CD4-positive, alpha-beta T cell treated with Interleukin-4 for 1 hour (primary cell): ENCODE results near the gene CORO2A.
"Not testable (repeated sequence)": the region's sequence is repeated elsewhere in the genome, so short reads cannot be mapped to it uniquely, and the experiment has no call there.

ENCODE experiments used
- DNase-seq, 2 donors: peaks; one replicate each; pipeline ENCODE4 v3.0.0-alpha.2; 2020 to 2022

Gene CORO2A

DNA sequence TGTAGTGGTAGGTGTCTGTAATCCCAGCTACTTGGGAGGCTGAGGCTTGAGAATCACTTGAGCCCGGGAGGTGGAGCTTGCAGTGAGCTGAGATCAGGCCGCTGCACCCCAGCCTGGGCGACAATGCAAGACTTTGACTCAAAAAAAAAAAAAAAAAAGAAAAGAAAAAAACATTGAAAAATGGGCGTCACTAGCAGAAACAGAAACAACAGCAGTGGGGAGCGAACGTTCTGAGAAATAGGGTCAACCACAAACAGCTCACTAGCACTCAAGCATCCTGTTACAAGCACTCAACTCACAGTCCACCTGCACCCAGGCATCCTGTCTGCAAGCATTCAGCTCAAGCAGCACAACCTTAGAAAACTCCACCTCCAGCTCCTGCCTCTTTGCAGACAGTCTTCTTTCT, 90.6 kb downstream of the CORO2A start:
- DNase-seq, result peak; percentile 91 to 92

DNA sequence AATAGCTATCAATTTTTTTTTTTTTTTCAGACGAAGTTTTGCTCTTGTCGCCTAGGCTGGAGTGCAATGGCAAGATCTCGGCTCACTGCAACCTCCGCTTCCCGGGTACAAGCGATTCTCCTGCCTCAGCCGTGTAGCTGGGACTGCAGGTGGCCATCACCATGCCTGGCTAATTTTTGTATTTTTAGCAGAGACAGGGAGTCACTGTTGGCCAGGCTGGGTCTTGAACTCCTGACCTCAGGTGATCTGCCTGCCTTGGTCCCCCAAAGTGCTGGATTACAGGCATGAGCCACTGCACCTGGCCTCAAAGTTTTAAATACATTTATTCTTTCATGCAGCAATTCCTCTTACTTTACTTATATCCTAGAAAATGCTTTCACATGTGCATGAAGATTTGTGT, 91.0 kb downstream of the CORO2A start:
- DNase-seq, result no peak

DNA sequence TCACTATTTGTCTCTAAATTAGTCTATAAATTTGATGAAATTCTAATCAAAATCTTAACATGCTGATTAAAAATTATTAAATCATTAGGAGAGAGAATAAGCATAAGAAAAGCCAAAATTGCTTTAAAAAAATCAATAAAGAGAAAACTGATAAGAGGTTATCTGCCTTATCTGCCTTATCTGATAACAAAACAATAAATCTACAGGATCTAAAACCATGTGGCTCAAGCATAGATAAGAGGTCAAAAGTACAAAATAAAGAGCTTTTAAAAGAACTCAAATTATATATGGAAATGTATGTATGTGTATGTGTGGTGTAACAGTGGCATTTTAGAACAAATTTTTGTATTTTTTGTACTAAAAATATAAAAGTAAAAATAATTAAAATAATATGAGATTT, 92.0 kb downstream of the CORO2A start:
- DNase-seq, result no peak

DNA sequence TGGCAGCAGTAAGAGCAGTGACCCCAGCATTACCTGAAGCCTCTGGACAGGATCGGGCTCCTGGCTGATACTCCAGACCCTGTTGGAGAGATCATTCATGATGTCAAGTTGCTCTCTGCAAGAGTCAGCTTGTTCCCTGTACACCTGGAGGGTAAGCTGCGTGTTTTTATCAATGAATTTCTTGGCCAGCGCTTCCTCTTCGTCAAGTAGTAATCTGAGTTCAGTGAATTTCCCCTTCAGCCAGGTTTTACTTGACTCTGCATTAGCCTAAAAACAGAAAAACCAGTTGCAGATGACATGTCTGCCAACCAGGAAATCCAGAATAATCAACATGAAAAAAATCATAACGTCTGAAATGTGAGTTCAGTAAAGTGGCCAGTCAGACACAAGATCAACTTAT, 92.5 kb downstream of the CORO2A start:
- DNase-seq, result peak in 1 of 2 donors; percentile 37

DNA sequence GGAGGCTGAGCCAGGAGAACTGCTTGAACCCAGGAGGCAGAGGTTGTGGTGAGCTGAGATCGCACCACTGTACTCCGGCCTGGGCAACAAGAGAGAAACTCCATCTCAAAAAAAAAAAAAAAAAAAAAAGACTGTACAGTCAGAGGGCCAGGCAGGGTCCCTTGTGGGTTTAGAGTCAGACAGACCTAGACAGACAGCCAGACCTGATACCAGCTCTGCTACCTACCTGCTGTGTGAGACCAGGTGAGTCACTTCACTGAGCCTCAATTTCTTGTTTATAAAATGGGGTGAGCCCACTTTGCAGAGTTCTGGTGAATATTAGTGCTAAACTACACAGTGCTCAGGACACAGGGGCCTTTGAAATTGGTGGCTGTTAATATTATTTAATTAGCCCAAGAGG, 93.1 kb downstream of the CORO2A start:
- DNase-seq, result peak; percentile 32 to 34

DNA sequence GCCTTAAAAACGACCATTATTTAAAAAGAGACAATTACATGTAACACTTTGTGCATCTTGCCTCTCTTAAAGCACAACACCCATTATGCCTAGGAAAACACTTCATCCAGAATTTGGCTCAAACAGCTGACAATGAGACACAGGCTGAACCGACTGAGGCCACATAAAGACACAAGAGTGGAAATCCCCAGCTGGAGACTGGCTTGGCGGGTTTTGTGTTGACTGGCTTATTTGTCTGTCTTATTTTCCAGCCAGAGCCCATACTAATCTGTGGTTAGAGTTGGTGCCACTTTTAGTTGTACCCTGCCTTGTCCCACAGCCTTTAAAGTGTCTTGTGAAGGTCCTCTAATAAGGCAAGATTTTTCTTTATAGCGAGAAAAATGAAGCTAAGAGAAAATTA, 94.6 kb downstream of the CORO2A start:
- DNase-seq, result peak; percentile 40 to 60

DNA sequence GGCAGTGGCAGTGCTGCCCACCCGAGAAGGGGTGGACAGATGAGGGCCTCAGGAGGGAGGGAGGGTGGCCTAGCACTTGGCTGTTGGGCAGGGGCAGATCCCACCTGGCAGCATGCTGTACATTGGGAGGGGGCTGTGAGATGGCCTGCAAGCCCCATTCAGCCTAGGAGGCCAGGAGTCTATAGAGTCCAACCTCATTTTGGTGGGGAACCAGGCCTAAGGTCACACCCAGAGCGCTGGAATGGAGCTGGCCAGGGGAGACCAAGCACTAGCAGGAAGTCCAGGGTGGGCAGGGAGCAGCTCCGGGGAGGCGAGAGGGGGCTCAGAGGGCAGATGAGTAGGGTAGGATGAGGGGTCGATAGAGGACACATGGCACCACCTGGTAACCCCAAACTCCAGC, 96.3 kb downstream of the CORO2A start:
- no peak for DNase-seq

DNA sequence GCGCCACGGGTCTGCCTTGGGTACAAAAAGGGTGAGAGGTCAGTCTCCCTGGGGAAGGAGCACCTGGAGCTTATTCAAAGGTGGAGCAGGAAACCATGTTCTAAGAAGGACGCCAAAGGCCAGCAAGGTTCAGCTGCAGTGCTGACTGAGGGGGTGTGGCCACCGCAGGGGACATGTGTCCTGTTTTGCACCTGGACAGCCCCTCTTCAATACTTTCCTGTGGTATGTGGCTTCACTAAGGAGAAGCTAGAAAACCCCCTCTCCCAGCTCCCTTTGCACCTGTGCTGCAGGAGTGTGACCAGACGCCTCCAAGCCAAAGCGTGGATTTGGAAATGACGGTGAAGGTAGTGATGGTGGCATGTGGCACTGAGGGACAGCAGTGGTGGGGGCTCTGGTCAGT, 97.0 kb downstream of the CORO2A start:
- no peak for DNase-seq

DNA sequence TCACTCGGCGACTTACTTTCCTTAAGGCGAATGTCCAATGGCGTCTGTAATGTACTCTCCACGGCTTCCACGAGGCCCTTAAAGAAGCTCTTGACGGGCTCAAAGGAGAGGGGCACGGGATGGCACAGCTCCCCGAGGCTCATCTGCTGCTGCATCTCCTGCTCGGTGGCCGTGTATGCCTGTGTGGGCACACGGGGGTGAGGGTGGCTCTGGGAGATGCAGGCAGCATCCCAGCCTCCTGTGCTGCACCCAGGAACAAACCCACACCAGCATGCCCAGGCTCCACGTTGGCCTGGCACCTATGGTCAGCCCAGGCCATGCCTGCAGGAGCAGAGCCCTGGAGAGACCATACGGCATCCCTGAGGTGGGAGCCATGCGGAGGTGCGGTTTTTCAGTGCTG, 97.6 kb downstream of the CORO2A start:
- no peak for DNase-seq

DNA sequence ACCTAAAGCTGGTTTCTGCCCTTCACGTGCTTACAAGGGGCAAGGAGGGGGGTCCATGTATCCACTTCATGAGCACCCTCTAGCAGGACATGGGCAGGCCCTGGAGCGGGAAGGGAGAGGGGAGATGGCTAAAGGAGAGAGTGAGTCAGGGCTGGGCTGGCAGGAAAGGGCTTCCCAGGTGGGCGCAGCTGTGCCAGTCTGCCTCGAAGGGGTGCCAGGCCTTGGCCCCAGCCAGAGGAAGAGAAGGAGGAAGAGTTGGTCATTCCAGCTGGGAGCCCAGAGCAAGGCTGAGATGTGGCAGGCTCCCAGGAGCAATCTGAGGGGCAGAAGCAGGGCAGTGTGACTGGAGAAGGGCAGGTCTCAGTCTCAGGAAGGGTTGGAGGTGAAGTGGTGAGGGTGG, 98.1 kb downstream of the CORO2A start:
- DNase-seq, result no peak

DNA sequence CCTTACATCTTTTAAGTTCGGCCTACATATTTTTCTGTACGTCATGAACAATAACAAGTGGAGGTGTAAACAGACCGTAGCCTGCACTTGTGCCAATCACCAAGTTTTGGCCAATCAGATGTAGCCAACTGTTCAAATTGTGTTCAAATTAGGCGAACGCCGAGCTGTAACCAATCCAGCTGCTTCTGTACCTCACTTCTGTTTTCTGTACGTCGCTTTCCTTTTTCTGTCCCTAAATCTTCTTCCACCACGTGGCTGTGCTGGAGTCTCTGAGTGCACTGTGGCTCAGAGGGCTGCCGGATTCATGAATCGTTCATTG, 99.9 kb downstream of the CORO2A start:
- DNase-seq, result peak; percentile 31 to 39

DNA sequence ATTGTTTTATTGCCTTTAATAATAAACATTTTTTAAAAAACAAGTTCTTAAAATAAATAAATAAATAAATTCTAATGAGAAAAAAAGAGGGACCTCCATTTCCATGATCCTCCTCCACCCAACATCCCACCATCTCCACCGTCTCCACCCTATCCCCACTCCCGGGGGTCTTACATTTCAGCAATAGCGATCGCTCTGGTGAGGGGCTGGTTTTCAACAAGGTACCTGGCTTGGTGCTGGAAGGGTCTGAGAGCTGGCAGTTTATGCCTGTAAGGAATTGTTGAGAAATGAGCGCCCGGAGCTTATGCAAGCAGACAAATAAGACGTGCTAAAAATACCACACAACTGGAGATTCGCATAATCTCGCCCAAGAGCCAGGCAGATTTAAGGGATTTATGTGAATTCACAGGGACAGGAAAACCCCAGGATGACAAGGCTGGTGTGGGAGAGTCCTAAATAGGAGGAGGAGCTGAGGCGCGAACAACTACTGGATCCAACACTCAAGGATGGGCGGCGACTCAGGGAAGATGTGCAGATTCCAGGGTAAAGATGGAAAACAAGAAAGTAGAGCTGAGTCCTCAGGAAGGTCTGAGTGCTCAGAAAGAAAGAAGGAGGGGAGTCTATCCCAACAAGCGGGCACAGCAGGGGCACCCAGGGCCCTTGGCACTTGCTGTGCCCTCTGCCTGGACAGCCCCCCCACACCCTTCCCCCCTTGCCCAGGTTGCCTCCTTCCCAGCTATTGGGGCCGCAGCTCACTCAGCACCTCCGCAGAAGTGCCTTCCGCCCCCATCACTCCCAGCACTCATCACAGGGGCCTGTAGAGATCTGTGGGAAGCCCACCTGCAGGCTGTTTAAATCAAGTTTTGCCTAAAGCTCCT, 100.5 kb downstream of the CORO2A start:
- DNase-seq, result no peak

DNA sequence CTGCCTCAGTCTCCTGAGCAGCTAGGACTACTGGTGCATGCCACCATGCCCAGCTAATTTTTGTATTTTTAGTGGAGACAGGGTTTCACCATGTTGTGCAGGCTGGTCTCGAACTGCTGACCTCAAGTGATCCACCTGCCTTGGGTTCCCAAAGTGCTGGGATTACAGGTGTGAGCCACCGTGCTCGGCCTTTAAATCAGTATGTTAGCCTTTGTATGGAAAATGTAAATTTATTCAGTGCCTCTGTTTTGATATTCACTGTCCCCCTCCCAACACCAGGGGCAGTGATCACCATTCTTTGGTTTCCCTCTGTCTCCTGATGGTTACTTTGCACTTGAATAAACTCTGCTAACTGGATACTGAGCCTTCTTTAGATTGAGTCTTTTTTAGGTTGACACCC, 101.8 kb downstream of the CORO2A start:
- DNase-seq, result not testable (repeated sequence)

DNA sequence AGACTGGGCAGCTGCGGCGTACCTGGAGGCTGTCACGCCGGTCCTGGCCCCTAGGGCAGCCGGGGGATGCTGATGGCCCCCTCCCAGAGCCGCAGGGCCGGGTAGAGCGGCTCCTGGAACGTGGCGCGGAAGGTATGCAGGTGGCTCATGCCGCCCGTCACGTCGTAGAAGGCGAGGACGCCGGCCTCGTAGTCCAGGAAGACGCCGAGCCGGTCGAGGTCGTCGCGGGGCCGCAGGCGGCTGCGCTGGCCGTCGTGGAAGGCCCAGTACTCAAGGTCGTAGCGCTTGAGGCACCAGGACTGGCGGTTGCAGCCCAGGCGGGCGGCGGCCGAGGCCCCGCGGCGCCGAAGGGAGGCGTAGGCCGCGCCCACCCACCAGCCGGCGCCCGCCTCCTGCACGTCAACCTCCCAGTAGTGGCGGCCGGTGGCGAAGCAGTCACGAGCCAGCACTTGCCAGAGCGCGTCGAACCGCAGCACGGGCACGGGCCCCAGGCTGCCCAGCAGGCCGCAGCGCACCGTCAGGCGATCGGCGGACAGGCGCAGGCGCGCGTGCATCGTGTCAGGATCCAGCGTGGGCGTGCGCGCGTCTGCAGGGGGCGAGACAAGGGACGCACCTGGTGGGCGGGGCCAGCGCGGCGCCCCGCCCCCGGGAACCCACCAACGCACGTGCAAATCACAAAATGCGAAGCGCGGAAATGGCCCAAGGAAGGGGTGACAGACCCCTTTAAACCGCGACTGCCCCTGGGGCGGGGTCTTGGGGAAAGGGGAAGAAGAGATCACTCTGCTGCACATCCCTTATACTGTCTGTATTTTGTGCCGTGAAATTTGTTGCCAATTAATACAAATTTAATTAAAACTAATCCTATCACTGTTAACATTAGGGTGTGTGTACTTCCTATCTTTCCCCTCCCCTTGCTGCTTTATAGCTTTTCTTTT, 104.8 kb downstream of the CORO2A start:
- DNase-seq, result peak; percentile 61 to 72

DNA sequence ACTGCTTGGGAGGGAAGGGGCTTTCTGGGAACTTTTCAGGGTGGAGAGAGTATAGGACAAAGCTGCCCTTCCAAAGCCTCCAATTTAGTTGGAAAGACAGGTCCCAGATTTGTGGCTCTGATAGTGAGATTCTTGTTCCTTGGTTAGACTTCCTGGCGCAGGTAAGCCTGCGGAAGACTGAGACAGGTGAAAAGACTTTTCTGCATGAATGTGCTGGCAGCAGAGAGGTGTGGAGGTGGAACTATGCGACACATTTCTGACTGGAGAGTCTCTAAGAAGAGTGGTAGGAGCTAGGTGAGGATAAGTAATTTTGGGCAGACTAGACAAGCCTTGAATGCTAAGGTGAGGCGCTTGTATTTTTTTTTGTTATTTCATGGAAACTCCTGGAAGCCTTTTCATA, 106.0 kb downstream of the CORO2A start:
- DNase-seq, result no peak

DNA sequence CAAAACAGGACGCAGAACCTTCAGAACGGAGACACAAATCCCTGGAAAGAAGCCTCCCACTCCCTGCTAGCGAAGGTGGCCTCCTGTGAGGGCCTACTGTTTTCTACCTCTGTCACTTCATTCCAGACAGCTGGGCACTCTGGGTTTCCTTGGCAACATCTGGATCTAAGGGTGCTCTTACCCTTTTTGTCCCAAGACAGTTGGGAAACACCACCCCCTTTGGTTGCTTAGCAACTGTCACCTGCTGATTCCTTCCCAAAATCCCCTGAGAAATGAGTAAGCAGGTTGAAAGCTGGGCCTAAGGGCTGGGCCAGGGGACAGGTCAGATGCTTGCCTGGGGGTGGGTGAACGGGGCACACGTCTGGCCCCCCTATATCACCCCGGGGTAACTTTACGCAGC, 106.5 kb downstream of the CORO2A start:
- DNase-seq, result no peak

DNA sequence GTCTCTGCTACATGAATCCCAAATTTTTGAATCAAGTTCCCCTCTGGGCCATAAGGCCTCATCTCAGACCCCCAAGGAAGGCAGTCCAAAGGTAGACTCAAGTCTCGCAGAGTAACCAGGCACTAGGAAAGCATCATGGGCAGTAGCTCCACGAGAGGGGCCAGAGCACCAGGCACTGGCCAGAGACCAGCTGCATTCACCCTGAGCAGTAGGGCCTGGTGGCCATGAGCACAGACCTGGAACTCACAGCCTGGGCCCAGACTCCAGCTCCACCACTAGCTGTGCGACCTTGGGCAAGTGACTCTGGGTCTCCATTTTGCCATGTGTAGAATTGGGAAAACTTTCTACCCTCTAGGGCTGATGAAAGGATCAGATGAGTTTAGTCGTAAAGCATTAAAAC, 107.4 kb downstream of the CORO2A start:
- no peak for DNase-seq

DNA sequence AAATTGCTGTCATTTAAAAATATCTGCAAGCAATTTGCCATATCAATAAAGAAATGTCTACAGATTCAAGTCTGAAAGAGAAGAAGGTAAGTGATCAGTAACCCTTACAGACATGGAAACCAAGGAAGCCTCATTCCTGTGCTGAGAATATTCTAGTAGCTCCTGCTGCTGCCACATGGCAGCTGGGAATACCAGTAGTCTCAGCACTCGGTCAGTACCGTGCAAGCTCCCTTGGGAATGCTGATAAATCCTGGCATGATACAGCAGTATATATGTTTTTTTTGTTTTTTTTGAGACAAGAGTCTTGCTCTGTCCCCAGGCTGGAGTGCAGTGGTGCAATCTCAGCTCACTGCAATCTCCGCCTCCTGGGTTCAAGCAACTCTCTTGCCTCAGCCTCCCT, 108.0 kb downstream of the CORO2A start:
- DNase-seq, result no peak

DNA sequence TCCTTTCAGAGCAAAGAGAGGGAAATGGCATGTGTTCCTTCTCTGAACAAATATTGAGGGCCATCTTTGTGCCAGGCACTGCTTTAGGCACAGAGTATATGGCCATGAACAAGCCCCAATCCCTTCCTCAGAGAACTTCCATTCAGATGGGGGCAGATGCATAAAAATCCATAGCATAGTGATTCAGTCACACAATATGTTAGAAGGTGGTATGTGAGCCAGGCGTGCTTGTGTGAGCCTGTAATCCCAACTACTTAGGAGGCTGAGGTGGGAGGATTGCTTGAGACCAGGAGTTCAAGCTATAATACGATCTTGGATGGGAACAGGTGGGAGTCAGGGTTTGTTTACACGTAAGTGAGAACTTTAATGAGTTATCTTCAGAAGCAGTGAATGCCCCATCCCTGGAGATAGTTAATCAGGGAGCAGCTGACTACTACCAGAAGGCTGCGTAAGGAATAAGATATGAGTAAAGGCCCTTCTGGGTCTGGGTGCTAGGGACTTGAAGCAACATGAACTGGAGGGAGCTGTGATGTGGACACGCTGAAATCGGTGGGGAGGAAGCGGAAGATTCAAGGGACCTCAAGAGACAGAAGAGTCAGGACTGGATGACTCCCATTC, 108.8 kb downstream of the CORO2A start:
- no peak for DNase-seq

DNA sequence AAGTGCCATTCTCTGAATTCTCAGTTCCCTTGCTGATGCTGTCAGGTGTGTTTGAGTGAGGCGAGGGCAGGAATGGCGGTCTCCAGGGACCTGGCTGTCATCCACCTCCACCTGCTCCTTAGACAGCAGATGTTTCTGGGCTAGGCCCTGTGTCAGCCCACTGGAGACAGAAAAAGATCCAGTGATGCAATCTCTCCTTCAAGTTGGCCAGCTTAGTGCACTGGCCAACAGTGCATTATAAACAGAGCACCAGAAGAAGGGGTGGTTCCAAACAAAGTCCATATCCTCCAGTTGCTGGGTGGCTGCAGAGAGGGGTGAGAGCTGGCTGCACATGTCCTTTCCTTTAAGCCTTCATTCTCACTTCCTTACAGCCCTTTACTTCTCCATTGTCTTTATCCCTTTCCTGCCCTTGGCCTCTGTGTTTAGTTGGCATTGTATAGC, 109.4 kb downstream of the CORO2A start:
- DNase-seq, result no peak

DNA sequence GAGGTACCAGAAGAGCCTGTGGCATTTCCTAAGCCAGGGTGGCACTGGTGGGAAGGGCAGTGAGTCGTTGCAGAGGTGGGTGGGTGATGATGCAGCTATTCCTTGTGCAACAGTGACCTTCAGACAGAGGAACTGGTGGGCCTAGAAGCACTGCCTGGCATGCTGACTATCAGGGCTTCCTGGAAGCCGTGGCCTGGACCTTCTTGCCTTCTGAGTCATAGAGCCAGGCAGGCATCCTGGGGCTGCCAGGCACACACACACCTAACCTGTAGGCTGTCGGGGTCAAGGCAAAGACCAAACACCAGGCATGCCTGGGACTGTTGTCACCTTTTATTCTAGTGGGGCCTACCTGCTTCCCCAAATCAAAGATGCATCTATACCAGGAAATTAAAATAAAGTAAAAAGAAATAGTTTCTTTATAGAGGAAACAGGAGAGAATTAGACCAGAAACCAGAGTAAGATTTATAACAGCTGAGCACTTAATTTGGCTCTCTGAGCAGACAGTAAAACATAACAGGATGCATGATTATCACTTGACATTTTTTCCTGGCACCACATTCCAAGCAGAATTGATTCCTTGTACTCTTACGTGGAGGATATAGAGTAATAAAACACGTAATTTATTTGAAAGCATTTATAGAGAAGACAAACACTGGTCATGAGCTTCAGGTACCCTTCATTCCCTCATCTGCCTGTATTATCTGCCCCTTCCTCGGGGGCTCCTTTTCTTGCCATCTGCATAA, 110.8 kb downstream of the CORO2A start:
- no peak for DNase-seq

DNA sequence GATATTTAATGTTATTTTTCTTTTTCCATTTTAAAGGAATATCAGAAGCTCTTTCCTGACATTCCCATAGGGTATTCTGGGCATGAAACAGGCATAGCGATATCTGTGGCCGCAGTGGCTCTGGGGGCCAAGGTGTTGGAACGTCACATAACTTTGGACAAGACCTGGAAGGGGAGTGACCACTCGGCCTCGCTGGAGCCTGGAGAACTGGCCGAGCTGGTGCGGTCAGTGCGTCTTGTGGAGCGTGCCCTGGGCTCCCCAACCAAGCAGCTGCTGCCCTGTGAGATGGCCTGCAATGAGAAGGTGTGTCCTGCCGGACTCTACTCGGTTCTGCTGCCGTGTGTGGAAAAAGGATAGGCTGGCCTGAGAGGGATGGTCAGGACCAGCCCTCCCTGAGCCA, 111.7 kb downstream of the CORO2A start:
- no peak for DNase-seq

DNA sequence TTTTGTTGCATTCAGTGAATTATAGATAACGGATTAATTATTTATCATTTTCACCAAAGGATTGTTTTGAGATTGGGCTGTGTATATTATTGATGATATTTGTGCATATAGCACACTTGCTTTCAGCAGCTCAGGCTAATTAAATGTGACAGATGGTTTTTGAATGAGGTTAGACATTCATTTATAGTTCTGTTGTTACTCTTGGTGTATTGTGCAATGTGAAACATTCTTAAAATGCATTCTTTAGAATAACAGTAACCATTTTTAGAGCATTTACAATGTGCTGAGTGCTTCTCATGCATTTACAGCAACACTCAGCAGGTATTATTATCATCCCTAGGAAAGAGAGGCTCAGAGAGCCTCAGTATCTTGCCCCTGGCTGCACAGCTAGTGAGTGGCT, 112.1 kb downstream of the CORO2A start:
- DNase-seq, result no peak
